WTC11 (cell line): Measurements from ENCODE around the gene KLB. TPM values are rescaled to one million over a fixed set of nuclear protein-coding genes. Genes with fewer than 3 reads are reported as not detected.

Experiments
- ATAC-seq: fragments of 200-7000 bp; cut with Tn5 transposase; 2 replicates; pipeline ENCODE4 v1.10.0; 2021; ENCODE audit warnings: mild to moderate bottlenecking, moderate library complexity
- CTCF ChIA-PET: fragments of 300-600 bp; sonication (Branson Sonifier 250); formaldehyde crosslinking; loops from one replicate; lab custom pipeline; 2021; ENCODE audit warnings: antibody characterized with exemption; lab: Charles Lee
- POLR2A ChIA-PET: fragments of 350-600 bp; sonication (Branson Sonifier 250); formaldehyde crosslinking; loops from one replicate; lab custom pipeline; 2021; ENCODE audit warnings: antibody characterized with exemption; lab: Charles Lee
- DNase-seq: peaks from one replicate; pipeline ENCODE4 v3.0.0; 2021; ENCODE audit warnings: low spot score
- H3K27ac Mint-ChIP-seq: 2 replicates; pipeline ENCODE4 v1.8.0; 2021; ENCODE audit warnings: mixed read lengths
- H3K27me3 Mint-ChIP-seq: 2 replicates; pipeline ENCODE4 v1.8.0; 2021; ENCODE audit warnings: low read depth, mild to moderate bottlenecking, moderate library complexity, mixed read lengths
- H3K36me3 Mint-ChIP-seq: 2 replicates; pipeline ENCODE4 v1.8.0; 2021; ENCODE audit warnings: mixed read lengths
- H3K4me1 Mint-ChIP-seq: 2 replicates; pipeline ENCODE4 v1.8.0; 2022; ENCODE audit warnings: mixed read lengths
- H3K4me3 Mint-ChIP-seq: 2 replicates; pipeline ENCODE4 v1.8.0; 2021; ENCODE audit warnings: mild to moderate bottlenecking, moderate library complexity, mixed read lengths
- H3K9me3 Mint-ChIP-seq: 2 replicates; pipeline ENCODE4 v1.8.0; 2021; ENCODE audit warnings: mixed read lengths
- ATF1 ChIP-seq: sonication (generic); formaldehyde crosslinking; IDR thresholded peaks from 2 replicates; pipeline ENCODE4 v1.8.1; 2023; ENCODE audit warnings: mild to moderate bottlenecking, moderate library complexity, missing genetic modification reagents
- ELF4 ChIP-seq: sonication (generic); formaldehyde crosslinking; IDR thresholded peaks from 2 replicates; pipeline ENCODE4 v1.8.1; 2022; ENCODE audit warnings: low read depth, mild to moderate bottlenecking, moderate library complexity, missing genetic modification reagents
- ESRRA ChIP-seq: sonication (generic); formaldehyde crosslinking; IDR thresholded peaks from 2 replicates; pipeline ENCODE4 v1.8.1; 2022; ENCODE audit warnings: mild to moderate bottlenecking, missing genetic modification reagents, borderline replicate concordance
- ETV6 ChIP-seq: sonication (generic); formaldehyde crosslinking; IDR thresholded peaks from 2 replicates; pipeline ENCODE4 v1.8.1; 2022; ENCODE audit warnings: mild to moderate bottlenecking, missing genetic modification reagents
- GTF2I ChIP-seq: fragments of 250-450 bp; sonication (Bioruptor Pico); conservative IDR thresholded peaks from 2 replicates; pipeline ENCODE4 v1.4.0; 2021; ENCODE audit warnings: mild to moderate bottlenecking
- NFE2L1 ChIP-seq: sonication (generic); formaldehyde crosslinking; IDR thresholded peaks from 2 replicates; pipeline ENCODE4 v1.8.1; 2023; ENCODE audit warnings: missing genetic modification reagents
- NR2C2 ChIP-seq: sonication (generic); formaldehyde crosslinking; IDR thresholded peaks from 2 replicates; pipeline ENCODE4 v1.8.0; 2022; ENCODE audit warnings: mild to moderate bottlenecking, missing genetic modification reagents
- NR3C1 ChIP-seq: sonication (generic); formaldehyde crosslinking; conservative IDR thresholded peaks from 2 replicates; pipeline ENCODE4 v1.8.1; 2023; ENCODE audit warnings: low read depth, mild to moderate bottlenecking, missing genetic modification reagents
- RELA ChIP-seq: sonication (generic); formaldehyde crosslinking; IDR thresholded peaks from 2 replicates; pipeline ENCODE4 v1.8.1; 2022; ENCODE audit warnings: missing genetic modification reagents, mild to moderate bottlenecking, borderline replicate concordance
- SOX15 ChIP-seq: fragments of 250-450 bp; sonication (Bioruptor Pico); IDR thresholded peaks from 2 replicates; pipeline ENCODE4 v1.9.0; 2021; ENCODE audit warnings: mild to moderate bottlenecking
- ZBTB21 ChIP-seq: sonication (generic); formaldehyde crosslinking; IDR thresholded peaks from 2 replicates; pipeline ENCODE4 v1.8.1; 2023; ENCODE audit warnings: mild to moderate bottlenecking, missing genetic modification reagents, borderline replicate concordance
- ZNF396 ChIP-seq: fragments of 250-450 bp; sonication (Bioruptor Pico); IDR thresholded peaks from 2 replicates; pipeline ENCODE4 v1.8.0; 2021; ENCODE audit warnings: mild to moderate bottlenecking, moderate library complexity, borderline replicate concordance
- total RNA-seq: library from RNA; stranded (reverse); gene quantifications from 3 replicates; pipeline ENCODE4 v1.2.3, GENCODE V29; 2021
- TF ChIP-seq, protein P1 (sequence below): fragments of 250-450 bp; sonication (Bioruptor Pico); IDR thresholded peaks from 2 replicates; pipeline ENCODE4 v1.9.0; 2021; ENCODE audit warnings: mild to moderate bottlenecking
- TF ChIP-seq, protein P2 (sequence below): sonication (generic); formaldehyde crosslinking; conservative IDR thresholded peaks from 2 replicates; pipeline ENCODE4 v1.8.1; 2023; ENCODE audit warnings: mild to moderate bottlenecking, low read depth, missing genetic modification reagents, moderate library complexity
- TF ChIP-seq, protein P3 (sequence below): fragments of 250-450 bp; sonication (Bioruptor Pico); conservative IDR thresholded peaks from 2 replicates; pipeline ENCODE4 v1.9.0; 2021; ENCODE audit warnings: mild to moderate bottlenecking
- TF ChIP-seq, protein P4 (sequence below): sonication (generic); formaldehyde crosslinking; IDR thresholded peaks from 2 replicates; pipeline ENCODE4 v1.8.1; 2022; ENCODE audit warnings: missing genetic modification reagents, borderline replicate concordance
- TF ChIP-seq, protein P5 (sequence below): sonication (generic); formaldehyde crosslinking; IDR thresholded peaks from 2 replicates; pipeline ENCODE4 v1.8.0; 2023; ENCODE audit warnings: missing genetic modification reagents, mild to moderate bottlenecking, borderline replicate concordance
- TF ChIP-seq, protein P6 (sequence below): sonication (generic); formaldehyde crosslinking; IDR thresholded peaks from 2 replicates; pipeline ENCODE4 v1.8.1; 2022; ENCODE audit warnings: mild to moderate bottlenecking, moderate library complexity, missing genetic modification reagents
- TF ChIP-seq, protein P7 (sequence below): sonication (generic); formaldehyde crosslinking; IDR thresholded peaks from 2 replicates; pipeline ENCODE4 v1.8.0; 2023; ENCODE audit warnings: mild to moderate bottlenecking, missing genetic modification reagents
- TF ChIP-seq, protein P8 (sequence below): sonication (generic); formaldehyde crosslinking; conservative IDR thresholded peaks from 2 replicates; pipeline ENCODE4 v1.8.1; 2022; ENCODE audit warnings: mild to moderate bottlenecking, missing genetic modification reagents

KLB gene
- total RNA-seq, 1 experiment from 2014 or later, result not detected

DNA sequence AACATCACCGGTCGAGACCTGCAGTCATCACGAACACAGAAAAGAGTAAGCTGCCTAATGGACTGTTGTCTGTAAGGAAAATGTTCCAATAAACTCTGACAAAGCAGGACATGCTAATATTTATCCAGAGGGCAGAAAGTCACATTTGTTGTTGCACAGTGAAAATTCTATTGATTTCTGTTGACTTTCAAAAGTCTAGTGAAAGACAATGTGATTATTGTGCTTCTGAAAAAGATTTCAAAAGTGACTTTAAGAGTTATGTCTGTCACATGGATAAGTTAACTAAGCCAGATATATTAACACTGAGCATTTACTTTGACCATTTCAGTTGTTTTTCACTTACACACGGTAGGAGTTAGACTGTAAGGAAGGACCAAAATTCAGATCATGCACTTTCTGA is 31.3 kb upstream of the KLB start:
- no peak for ATAC-seq
- Mint-ChIP-seq H3K27ac (no peak overlapping the region), H3K4me3 (no peak overlapping the region)

DNA sequence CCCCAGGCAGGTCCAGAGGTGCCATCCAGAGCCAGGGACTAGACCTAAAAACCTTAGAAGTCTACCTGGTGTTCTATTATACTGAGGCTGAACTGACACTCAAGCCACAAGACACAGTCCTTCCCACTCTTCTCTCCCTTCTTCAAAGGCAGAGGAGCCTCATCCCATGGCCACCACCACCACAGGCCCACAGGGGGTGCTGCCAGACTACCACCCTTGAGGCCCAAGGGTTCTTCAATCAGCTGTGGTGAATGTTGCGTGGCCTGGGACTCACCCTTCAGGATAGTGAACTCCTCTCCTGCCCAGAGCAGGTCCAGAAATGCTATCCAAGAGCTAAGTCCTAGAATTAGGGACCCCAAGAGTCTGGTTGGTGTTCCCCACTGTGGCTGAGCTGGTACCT is 23.0 kb upstream of the KLB start:
- H3K9me3 Mint-ChIP-seq, result peaks cover 16% of the 10 kb centered on the region
- CTCF ChIA-PET, result interaction anchor here (0.7 to 1.2 kb wide), 2 partner anchors 9 to 50 kb away, joined by 3 to 4 read pairs; no protein-coding TSS in a partner anchor
- peaks cover 10% of the 10 kb centered on the region; the same call in 1 of the 2 replicates for H3K27me3 Mint-ChIP-seq
- H3K27ac Mint-ChIP-seq, result no peak overlapping the region
- no peaks in the 10 kb centered on the region for H3K36me3 Mint-ChIP-seq
- no peak overlapping the region for H3K4me3 Mint-ChIP-seq
- no peak for DNase-seq
- TF ChIP-seq, protein P1, sequence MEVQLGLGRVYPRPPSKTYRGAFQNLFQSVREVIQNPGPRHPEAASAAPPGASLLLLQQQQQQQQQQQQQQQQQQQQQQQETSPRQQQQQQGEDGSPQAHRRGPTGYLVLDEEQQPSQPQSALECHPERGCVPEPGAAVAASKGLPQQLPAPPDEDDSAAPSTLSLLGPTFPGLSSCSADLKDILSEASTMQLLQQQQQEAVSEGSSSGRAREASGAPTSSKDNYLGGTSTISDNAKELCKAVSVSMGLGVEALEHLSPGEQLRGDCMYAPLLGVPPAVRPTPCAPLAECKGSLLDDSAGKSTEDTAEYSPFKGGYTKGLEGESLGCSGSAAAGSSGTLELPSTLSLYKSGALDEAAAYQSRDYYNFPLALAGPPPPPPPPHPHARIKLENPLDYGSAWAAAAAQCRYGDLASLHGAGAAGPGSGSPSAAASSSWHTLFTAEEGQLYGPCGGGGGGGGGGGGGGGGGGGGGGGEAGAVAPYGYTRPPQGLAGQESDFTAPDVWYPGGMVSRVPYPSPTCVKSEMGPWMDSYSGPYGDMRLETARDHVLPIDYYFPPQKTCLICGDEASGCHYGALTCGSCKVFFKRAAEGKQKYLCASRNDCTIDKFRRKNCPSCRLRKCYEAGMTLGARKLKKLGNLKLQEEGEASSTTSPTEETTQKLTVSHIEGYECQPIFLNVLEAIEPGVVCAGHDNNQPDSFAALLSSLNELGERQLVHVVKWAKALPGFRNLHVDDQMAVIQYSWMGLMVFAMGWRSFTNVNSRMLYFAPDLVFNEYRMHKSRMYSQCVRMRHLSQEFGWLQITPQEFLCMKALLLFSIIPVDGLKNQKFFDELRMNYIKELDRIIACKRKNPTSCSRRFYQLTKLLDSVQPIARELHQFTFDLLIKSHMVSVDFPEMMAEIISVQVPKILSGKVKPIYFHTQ (CRISPR knock-in tag), result no peak
- TF ChIP-seq ZBTB21 (CRISPR knock-in tag) (no peak), ZNF396 (CRISPR knock-in tag) (no peak), NR2C2 (CRISPR knock-in tag) (no peak), NFE2L1 (CRISPR knock-in tag) (no peak)
- TF ChIP-seq, protein P2, sequence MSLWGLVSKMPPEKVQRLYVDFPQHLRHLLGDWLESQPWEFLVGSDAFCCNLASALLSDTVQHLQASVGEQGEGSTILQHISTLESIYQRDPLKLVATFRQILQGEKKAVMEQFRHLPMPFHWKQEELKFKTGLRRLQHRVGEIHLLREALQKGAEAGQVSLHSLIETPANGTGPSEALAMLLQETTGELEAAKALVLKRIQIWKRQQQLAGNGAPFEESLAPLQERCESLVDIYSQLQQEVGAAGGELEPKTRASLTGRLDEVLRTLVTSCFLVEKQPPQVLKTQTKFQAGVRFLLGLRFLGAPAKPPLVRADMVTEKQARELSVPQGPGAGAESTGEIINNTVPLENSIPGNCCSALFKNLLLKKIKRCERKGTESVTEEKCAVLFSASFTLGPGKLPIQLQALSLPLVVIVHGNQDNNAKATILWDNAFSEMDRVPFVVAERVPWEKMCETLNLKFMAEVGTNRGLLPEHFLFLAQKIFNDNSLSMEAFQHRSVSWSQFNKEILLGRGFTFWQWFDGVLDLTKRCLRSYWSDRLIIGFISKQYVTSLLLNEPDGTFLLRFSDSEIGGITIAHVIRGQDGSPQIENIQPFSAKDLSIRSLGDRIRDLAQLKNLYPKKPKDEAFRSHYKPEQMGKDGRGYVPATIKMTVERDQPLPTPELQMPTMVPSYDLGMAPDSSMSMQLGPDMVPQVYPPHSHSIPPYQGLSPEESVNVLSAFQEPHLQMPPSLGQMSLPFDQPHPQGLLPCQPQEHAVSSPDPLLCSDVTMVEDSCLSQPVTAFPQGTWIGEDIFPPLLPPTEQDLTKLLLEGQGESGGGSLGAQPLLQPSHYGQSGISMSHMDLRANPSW (CRISPR knock-in tag), result no peak
- TF ChIP-seq, protein P3, sequence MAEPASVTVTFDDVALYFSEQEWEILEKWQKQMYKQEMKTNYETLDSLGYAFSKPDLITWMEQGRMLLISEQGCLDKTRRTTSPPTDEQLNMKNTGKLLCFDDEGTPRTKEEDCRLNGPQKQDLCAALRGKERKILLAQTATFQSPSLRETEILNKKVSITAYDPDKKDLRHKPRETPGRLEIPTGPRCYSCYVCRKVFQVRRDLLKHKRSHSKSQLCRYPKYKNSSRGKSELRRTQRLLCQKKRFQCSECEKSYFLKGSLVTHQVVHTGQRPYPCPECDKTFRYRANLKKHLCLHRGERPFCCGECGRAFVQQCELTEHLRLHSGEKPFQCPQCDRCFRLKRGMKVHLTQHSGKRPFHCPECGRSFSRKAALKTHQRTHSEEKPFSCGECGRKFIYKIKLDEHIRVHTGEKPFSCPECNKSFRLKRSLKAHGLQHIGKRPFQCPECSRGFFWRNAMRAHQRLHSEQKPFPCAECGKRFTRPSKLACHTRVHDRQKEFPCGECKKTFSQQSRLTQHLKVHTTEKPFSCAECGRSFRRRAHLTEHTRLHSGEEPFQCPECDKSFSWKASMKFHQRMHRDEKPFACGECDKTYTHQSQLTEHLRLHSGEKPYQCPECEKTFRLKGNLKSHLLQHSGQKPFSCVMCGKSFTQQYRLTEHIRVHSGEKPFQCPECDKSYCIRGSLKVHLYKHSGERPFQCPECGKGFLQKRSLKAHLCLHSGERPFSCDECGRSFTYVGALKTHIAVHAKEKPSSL (CRISPR knock-in tag), result no peak
- TF ChIP-seq, protein P4, sequence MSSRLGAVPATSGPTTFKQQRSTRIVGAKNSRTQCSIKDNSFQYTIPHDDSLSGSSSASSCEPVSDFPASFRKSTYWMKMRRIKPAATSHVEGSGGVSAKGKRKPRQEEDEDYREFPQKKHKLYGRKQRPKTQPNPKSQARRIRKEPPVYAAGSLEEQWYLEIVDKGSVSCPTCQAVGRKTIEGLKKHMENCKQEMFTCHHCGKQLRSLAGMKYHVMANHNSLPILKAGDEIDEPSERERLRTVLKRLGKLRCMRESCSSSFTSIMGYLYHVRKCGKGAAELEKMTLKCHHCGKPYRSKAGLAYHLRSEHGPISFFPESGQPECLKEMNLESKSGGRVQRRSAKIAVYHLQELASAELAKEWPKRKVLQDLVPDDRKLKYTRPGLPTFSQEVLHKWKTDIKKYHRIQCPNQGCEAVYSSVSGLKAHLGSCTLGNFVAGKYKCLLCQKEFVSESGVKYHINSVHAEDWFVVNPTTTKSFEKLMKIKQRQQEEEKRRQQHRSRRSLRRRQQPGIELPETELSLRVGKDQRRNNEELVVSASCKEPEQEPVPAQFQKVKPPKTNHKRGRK (CRISPR knock-in tag), result no peak
- TF ChIP-seq, protein P5, sequence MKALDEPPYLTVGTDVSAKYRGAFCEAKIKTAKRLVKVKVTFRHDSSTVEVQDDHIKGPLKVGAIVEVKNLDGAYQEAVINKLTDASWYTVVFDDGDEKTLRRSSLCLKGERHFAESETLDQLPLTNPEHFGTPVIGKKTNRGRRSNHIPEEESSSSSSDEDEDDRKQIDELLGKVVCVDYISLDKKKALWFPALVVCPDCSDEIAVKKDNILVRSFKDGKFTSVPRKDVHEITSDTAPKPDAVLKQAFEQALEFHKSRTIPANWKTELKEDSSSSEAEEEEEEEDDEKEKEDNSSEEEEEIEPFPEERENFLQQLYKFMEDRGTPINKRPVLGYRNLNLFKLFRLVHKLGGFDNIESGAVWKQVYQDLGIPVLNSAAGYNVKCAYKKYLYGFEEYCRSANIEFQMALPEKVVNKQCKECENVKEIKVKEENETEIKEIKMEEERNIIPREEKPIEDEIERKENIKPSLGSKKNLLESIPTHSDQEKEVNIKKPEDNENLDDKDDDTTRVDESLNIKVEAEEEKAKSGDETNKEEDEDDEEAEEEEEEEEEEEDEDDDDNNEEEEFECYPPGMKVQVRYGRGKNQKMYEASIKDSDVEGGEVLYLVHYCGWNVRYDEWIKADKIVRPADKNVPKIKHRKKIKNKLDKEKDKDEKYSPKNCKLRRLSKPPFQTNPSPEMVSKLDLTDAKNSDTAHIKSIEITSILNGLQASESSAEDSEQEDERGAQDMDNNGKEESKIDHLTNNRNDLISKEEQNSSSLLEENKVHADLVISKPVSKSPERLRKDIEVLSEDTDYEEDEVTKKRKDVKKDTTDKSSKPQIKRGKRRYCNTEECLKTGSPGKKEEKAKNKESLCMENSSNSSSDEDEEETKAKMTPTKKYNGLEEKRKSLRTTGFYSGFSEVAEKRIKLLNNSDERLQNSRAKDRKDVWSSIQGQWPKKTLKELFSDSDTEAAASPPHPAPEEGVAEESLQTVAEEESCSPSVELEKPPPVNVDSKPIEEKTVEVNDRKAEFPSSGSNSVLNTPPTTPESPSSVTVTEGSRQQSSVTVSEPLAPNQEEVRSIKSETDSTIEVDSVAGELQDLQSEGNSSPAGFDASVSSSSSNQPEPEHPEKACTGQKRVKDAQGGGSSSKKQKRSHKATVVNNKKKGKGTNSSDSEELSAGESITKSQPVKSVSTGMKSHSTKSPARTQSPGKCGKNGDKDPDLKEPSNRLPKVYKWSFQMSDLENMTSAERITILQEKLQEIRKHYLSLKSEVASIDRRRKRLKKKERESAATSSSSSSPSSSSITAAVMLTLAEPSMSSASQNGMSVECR, result no peak
- no peak for ATAC-seq
- peaks cover 7% of the 10 kb centered on the region for H3K4me1 Mint-ChIP-seq
- POLR2A ChIA-PET, result no interaction called here

More for the DNA sequence above, 31.3 kb upstream of the KLB start:
- CTCF ChIA-PET, result no interaction called here
- POLR2A ChIA-PET, result no interaction called here
- TF ChIP-seq NR3C1 (CRISPR knock-in tag) (no peak), ELF4 (CRISPR knock-in tag) (no peak), SOX15 (CRISPR knock-in tag) (no peak), RELA (no peak), GTF2I (CRISPR knock-in tag) (no peak), ATF1 (CRISPR knock-in tag) (no peak), ESRRA (no peak), ETV6 (no peak)
- TF ChIP-seq, protein P6, sequence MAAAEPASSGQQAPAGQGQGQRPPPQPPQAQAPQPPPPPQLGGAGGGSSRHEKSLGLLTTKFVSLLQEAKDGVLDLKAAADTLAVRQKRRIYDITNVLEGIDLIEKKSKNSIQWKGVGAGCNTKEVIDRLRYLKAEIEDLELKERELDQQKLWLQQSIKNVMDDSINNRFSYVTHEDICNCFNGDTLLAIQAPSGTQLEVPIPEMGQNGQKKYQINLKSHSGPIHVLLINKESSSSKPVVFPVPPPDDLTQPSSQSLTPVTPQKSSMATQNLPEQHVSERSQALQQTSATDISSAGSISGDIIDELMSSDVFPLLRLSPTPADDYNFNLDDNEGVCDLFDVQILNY (CRISPR knock-in tag), result no peak
- TF ChIP-seq, protein P7, sequence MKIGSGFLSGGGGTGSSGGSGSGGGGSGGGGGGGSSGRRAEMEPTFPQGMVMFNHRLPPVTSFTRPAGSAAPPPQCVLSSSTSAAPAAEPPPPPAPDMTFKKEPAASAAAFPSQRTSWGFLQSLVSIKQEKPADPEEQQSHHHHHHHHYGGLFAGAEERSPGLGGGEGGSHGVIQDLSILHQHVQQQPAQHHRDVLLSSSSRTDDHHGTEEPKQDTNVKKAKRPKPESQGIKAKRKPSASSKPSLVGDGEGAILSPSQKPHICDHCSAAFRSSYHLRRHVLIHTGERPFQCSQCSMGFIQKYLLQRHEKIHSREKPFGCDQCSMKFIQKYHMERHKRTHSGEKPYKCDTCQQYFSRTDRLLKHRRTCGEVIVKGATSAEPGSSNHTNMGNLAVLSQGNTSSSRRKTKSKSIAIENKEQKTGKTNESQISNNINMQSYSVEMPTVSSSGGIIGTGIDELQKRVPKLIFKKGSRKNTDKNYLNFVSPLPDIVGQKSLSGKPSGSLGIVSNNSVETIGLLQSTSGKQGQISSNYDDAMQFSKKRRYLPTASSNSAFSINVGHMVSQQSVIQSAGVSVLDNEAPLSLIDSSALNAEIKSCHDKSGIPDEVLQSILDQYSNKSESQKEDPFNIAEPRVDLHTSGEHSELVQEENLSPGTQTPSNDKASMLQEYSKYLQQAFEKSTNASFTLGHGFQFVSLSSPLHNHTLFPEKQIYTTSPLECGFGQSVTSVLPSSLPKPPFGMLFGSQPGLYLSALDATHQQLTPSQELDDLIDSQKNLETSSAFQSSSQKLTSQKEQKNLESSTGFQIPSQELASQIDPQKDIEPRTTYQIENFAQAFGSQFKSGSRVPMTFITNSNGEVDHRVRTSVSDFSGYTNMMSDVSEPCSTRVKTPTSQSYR, result no peak
- TF ChIP-seq, protein P8, sequence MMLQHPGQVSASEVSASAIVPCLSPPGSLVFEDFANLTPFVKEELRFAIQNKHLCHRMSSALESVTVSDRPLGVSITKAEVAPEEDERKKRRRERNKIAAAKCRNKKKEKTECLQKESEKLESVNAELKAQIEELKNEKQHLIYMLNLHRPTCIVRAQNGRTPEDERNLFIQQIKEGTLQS, result no peak
- no peaks in the 10 kb centered on the region for H3K4me1 Mint-ChIP-seq
- H3K36me3 Mint-ChIP-seq, result peaks cover 17% of the 10 kb centered on the region
- H3K9me3 Mint-ChIP-seq, result peaks cover 47% of the 10 kb centered on the region
- peaks cover 13% of the 10 kb centered on the region for H3K27me3 Mint-ChIP-seq
- DNase-seq, result no peak
